ENCODE measurements around the gene SRSF7.
"Not testable (repeated sequence)": the region's sequence is repeated elsewhere in the genome, so short reads cannot be mapped to it uniquely, and the experiment has no call there.

The SRSF7 gene

GRCh38 chr2:38704664-38705063 lies 46.5 kb downstream of the SRSF7 start:
- Histone ChIP-seq H3K9me2 (replicated peaks; ENCODE audit: control insufficient read depth, low read length) (no peaks in the 10 kb centered on the region), H3K27ac (ENCODE audit: low read depth, low read length) (no peak overlapping the region), H3K27me3 (ENCODE audit: control insufficient read depth, low read length) (peaks cover 11% of the 10 kb centered on the region), H3K4me1 (ENCODE audit: control insufficient read depth, low read length) (peaks cover 6% of the 10 kb centered on the region), H3K4me2 (ENCODE audit: low read length) (no peak overlapping the region), H3K4me3 (ENCODE audit: low read length) (no peak overlapping the region), H4K20me1 (ENCODE audit: control insufficient read depth, insufficient read depth, low read depth, low read length) (no peaks in the 10 kb centered on the region), H3F3A (ENCODE audit: control insufficient read depth, insufficient read depth) (no peaks in the 10 kb centered on the region), H3K36me3 (ENCODE audit: control insufficient read depth, low read length) (no peaks in the 10 kb centered on the region), H3K9me3 (ENCODE audit: control insufficient read depth, insufficient read depth, low read length) (no peaks in the 10 kb centered on the region), H3K79me2 (ENCODE audit: control insufficient read depth, low read length) (no peaks in the 10 kb centered on the region)
- no peak for TF ChIP-seq CTCF (IDR thresholded peaks at IDR 0.05; ENCODE audit: low read depth, low read length, poor library complexity, severe bottlenecking)

- not testable (repeated sequence) for H3K79me2 ChIP-seq (ENCODE audit: control insufficient read depth, low read length); H3K4me1 ChIP-seq (ENCODE audit: control insufficient read depth, low read length)
Measured at GRCh38 chr2:38703336-38703735, 47.8 kb downstream of the SRSF7 start.

GRCh38 chr2:38702413-38702812 lies 48.7 kb downstream of the SRSF7 start:
- no peaks in the 10 kb centered on the region for H3F3A ChIP-seq (ENCODE audit: control insufficient read depth, insufficient read depth)
- no peak for TF ChIP-seq CTCF (IDR thresholded peaks at IDR 0.05; ENCODE audit: low read depth, low read length, poor library complexity, severe bottlenecking)
- TF ChIP-seq EZH2phosphoT487 (IDR thresholded peaks at IDR 0.05; ENCODE audit: borderline replicate concordance, low read length) = no peak
- H3K4me1 ChIP-seq (ENCODE audit: control insufficient read depth, low read length) = no peaks in the 10 kb centered on the region
- no peaks in the 10 kb centered on the region for H3K9me2 ChIP-seq (replicated peaks; ENCODE audit: control insufficient read depth, low read length)
- no peak overlapping the region for H3K27ac ChIP-seq (ENCODE audit: low read depth, low read length)
- peaks cover 11% of the 10 kb centered on the region for H3K27me3 ChIP-seq (ENCODE audit: control insufficient read depth, low read length)
- no peaks in the 10 kb centered on the region for H3K36me3 ChIP-seq (ENCODE audit: control insufficient read depth, low read length)
- H3K79me2 ChIP-seq (ENCODE audit: control insufficient read depth, low read length) = no peaks in the 10 kb centered on the region
- no peak overlapping the region for H3K4me2 ChIP-seq (ENCODE audit: low read length)
- no peak overlapping the region for H3K4me3 ChIP-seq (ENCODE audit: low read length)
- no peaks in the 10 kb centered on the region for H3K9me3 ChIP-seq (ENCODE audit: control insufficient read depth, insufficient read depth, low read length)
- H4K20me1 ChIP-seq (ENCODE audit: control insufficient read depth, insufficient read depth, low read depth, low read length) = no peaks in the 10 kb centered on the region

More at GRCh38 chr2:38703336-38703735, 47.8 kb downstream of the SRSF7 start:
- H3K27me3 ChIP-seq (ENCODE audit: control insufficient read depth, low read length) = peaks cover 11% of the 10 kb centered on the region
- H3K9me3 ChIP-seq (ENCODE audit: control insufficient read depth, insufficient read depth, low read length); H3F3A ChIP-seq (ENCODE audit: control insufficient read depth, insufficient read depth); H4K20me1 ChIP-seq (ENCODE audit: control insufficient read depth, insufficient read depth, low read depth, low read length); H3K9me2 ChIP-seq (replicated peaks; ENCODE audit: control insufficient read depth, low read length); H3K4me2 ChIP-seq (ENCODE audit: low read length); H3K27ac ChIP-seq (ENCODE audit: low read depth, low read length); H3K36me3 ChIP-seq (ENCODE audit: control insufficient read depth, low read length); H3K4me3 ChIP-seq (ENCODE audit: low read length): not testable (repeated sequence)

GRCh38 chr2:38701542-38701941 lies 49.6 kb downstream of the SRSF7 start:
- Histone ChIP-seq H3K9me3 (ENCODE audit: control insufficient read depth, insufficient read depth, low read length) (no peaks in the 10 kb centered on the region), H3K36me3 (ENCODE audit: control insufficient read depth, low read length) (no peaks in the 10 kb centered on the region), H3K27me3 (ENCODE audit: control insufficient read depth, low read length) (peaks cover 11% of the 10 kb centered on the region), H3K79me2 (ENCODE audit: control insufficient read depth, low read length) (no peaks in the 10 kb centered on the region), H4K20me1 (ENCODE audit: control insufficient read depth, insufficient read depth, low read depth, low read length) (no peaks in the 10 kb centered on the region), H3K4me1 (ENCODE audit: control insufficient read depth, low read length) (no peaks in the 10 kb centered on the region), H3K4me2 (ENCODE audit: low read length) (no peak overlapping the region), H3F3A (ENCODE audit: control insufficient read depth, insufficient read depth) (no peaks in the 10 kb centered on the region), H3K27ac (ENCODE audit: low read depth, low read length) (no peak overlapping the region), H3K9me2 (replicated peaks; ENCODE audit: control insufficient read depth, low read length) (no peaks in the 10 kb centered on the region), H3K4me3 (ENCODE audit: low read length) (no peak overlapping the region)
- TF ChIP-seq CTCF (IDR thresholded peaks at IDR 0.05; ENCODE audit: low read depth, low read length, poor library complexity, severe bottlenecking) (no peak), EZH2phosphoT487 (IDR thresholded peaks at IDR 0.05; ENCODE audit: borderline replicate concordance, low read length) (no peak)

Measured in DOHH2 (cell line).